Loucy (cell line): ENCODE measurements around the gene RPN1.
"Not testable (repeated sequence)": the region's sequence is repeated elsewhere in the genome, so short reads cannot be mapped to it uniquely, and the experiment has no call there.

Experiments used
- H2AFZ ChIP-seq: fragments of 200-600 bp; sonication (generic); 2 replicates; pipeline ENCODE4 v1.6.0; 2016; ENCODE audit warnings: antibody characterized with exemption, mild to moderate bottlenecking, low read length, moderate library complexity
- H3F3A ChIP-seq: fragments of 200-600 bp; 2 replicates; pipeline ENCODE4 v1.6.0; 2016; ENCODE audit warnings: antibody characterized with exemption, low read depth, mild to moderate bottlenecking
- H3K27me3 ChIP-seq: fragments of 200-600 bp; sonication (generic); 2 replicates; pipeline ENCODE4 v1.6.1; 2014; ENCODE audit warnings: low read length, mild to moderate bottlenecking; ENCODE audit not compliant: insufficient read depth, poor library complexity, severe bottlenecking
- H3K36me3 ChIP-seq: fragments of 200-600 bp; sonication (generic); 2 replicates; pipeline ENCODE4 v1.6.1; 2016; ENCODE audit warnings: low read length; ENCODE audit not compliant: insufficient read depth
- H3K4me1 ChIP-seq: fragments of 200-600 bp; sonication (generic); 2 replicates; pipeline ENCODE4 v1.5.1; 2014; ENCODE audit warnings: low read length, mild to moderate bottlenecking; ENCODE audit not compliant: insufficient read depth, poor library complexity, severe bottlenecking
- H3K4me2 ChIP-seq: fragments of 200-600 bp; sonication (generic); 2 replicates; pipeline ENCODE4 v1.6.0; 2014; ENCODE audit warnings: antibody characterized with exemption, low read length, low read depth, mild to moderate bottlenecking; ENCODE audit not compliant: poor library complexity, severe bottlenecking
- H3K4me3 ChIP-seq: fragments of 200-600 bp; sonication (generic); 2 replicates; pipeline ENCODE4 v1.5.1; 2014; ENCODE audit warnings: low read length, mild to moderate bottlenecking, mixed read lengths; ENCODE audit not compliant: poor library complexity, severe bottlenecking
- H3K79me2 ChIP-seq: fragments of 200-600 bp; sonication (generic); 2 replicates; pipeline ENCODE4 v1.6.1; 2014; ENCODE audit warnings: low read length; ENCODE audit not compliant: insufficient read depth
- H3K9ac ChIP-seq: fragments of 200-600 bp; sonication (generic); 2 replicates; pipeline ENCODE4 v1.6.0; 2014; ENCODE audit warnings: mild to moderate bottlenecking, low read depth, low read length, moderate library complexity; ENCODE audit not compliant: poor library complexity, severe bottlenecking
- H3K9me2 ChIP-seq: fragments of 200-600 bp; sonication (generic); replicated peaks from 2 replicates; pipeline ENCODE4 v1.6.1; 2016; ENCODE audit warnings: low read depth, low read length, mixed read lengths
- H3K9me3 ChIP-seq: fragments of 200-600 bp; sonication (generic); 2 replicates; pipeline ENCODE4 v1.6.1; 2014; ENCODE audit warnings: mild to moderate bottlenecking, antibody characterized with exemption, low read length, low read depth; ENCODE audit not compliant: insufficient read depth
- H4K20me1 ChIP-seq: fragments of 200-600 bp; sonication (generic); 2 replicates; pipeline ENCODE4 v1.6.0; 2014; ENCODE audit warnings: antibody characterized with exemption, low read length, mild to moderate bottlenecking; ENCODE audit not compliant: insufficient read depth, poor library complexity, severe bottlenecking
- CTCF ChIP-seq: fragments of 200-600 bp; sonication (generic); conservative IDR thresholded peaks from 2 replicates; pipeline ENCODE4 v1.5.1; 2014; ENCODE audit warnings: mild to moderate bottlenecking, antibody characterized with exemption, low read length
- EZH2phosphoT487 ChIP-seq: fragments of 200-600 bp; IDR thresholded peaks from 2 replicates; pipeline ENCODE4 v1.6.1; 2018; ENCODE audit warnings: antibody characterized with exemption, mild to moderate bottlenecking, moderate library complexity, borderline replicate concordance

Gene RPN1

GRCh38 chr3:128680603-128681368, 30.2 kb upstream of the RPN1 start:
- Histone ChIP-seq H3K4me2 (peak overlapping the region; percentile 88), H3K9ac (peak overlapping the region; percentile 94), H3K27me3 (no peaks in the 10 kb centered on the region), H3F3A (peaks cover 16% of the 10 kb centered on the region), H2AFZ (peak overlapping the region; percentile 56), H3K4me1 (peaks cover 47% of the 10 kb centered on the region), H3K9me3 (no peaks in the 10 kb centered on the region), H3K36me3 (no peaks in the 10 kb centered on the region), H3K9me2 (no peaks in the 10 kb centered on the region), H3K79me2 (peaks cover 24% of the 10 kb centered on the region), H4K20me1 (no peaks in the 10 kb centered on the region), H3K4me3 (peak overlapping the region; percentile 84)
- TF ChIP-seq CTCF (peak; percentile 87), EZH2phosphoT487 (no peak)

- no peaks in the 10 kb centered on the region for H3K9me3 ChIP-seq
- H3K4me3 ChIP-seq: peak overlapping the region; percentile 84
- peak overlapping the region; percentile 77 for H3K4me2 ChIP-seq
- no peak overlapping the region for H2AFZ ChIP-seq
- H3K4me1 ChIP-seq: peaks cover 45% of the 10 kb centered on the region
- H3F3A ChIP-seq: peaks cover 7% of the 10 kb centered on the region
- H3K9me2 ChIP-seq: no peaks in the 10 kb centered on the region
- peaks cover 24% of the 10 kb centered on the region for H3K79me2 ChIP-seq
- no peaks in the 10 kb centered on the region for H3K36me3 ChIP-seq
- H3K27me3 ChIP-seq: no peaks in the 10 kb centered on the region
- TF ChIP-seq CTCF (no peak), EZH2phosphoT487 (no peak)
- H4K20me1 ChIP-seq: no peaks in the 10 kb centered on the region
- H3K9ac ChIP-seq: peak overlapping the region; percentile 94
Observed at GRCh38 chr3:128679338-128679737, 28.7 kb upstream of the RPN1 start.

GRCh38 chr3:128675802-128676201, 25.2 kb upstream of the RPN1 start:
- H3K79me2 ChIP-seq: peaks cover 12% of the 10 kb centered on the region
- not testable (repeated sequence) for H3F3A ChIP-seq, H3K27me3 ChIP-seq, H3K4me2 ChIP-seq, H3K9me2 ChIP-seq, H3K36me3 ChIP-seq, H4K20me1 ChIP-seq, H3K9ac ChIP-seq, H2AFZ ChIP-seq, H3K4me3 ChIP-seq, H3K9me3 ChIP-seq
- H3K4me1 ChIP-seq: peaks cover 23% of the 10 kb centered on the region
